ENCODE results near the gene MYBPC1. TPM values are rescaled to one million over a fixed set of nuclear protein-coding genes. Genes with fewer than 3 reads are reported as not detected.

MYBPC1 gene
- polyA plus RNA-seq, 3 donors, result 0.04 to 0.16 TPM; not detected in 1

DNA sequence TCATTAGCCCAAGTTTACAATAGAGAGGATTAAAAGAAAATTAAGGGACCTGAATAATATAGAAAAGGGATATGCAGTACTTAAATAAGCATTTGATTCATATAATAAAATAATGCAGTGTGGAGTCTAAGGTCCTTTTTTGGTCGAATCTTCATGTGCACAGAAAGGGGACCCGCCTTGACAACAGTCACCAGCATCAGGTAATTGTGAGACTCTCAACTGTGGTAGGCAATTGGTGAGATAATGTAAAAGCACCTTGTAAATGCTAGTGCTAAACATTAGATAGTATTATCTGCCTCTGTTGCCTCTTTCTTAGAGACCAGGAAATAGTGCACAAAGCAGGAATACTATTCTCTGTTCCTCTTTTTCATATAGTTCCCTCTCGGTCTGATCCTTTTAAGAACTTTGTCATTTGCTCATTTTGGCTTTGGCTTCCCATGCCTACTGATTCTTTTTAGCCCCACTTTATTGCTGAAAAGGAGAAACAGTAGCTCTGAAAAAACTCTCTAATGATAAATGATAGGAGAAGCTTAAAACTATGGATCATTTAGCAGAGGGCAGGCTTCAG is 120.2 kb downstream of the MYBPC1 start:
- Mint-ChIP-seq H3K27ac (peak overlapping the region in 1 of 7 donors; percentile 42), H3K9me3 (no peaks in the 10 kb centered on the region), H3K4me3 (no peak overlapping the region), H3K27me3 (ENCODE audit: low read depth in 3 of 3) (peaks cover 0 to 2% (median 0%) of the 10 kb centered on the region in 3 donors), H3K4me1 (peaks cover 37% of the 10 kb centered on the region), H3K36me3 (peaks cover 16% of the 10 kb centered on the region in 2 donors)
- Histone ChIP-seq H3K4me1 (ENCODE audit: control insufficient read depth in 1 of 2, insufficient read depth in 2 of 2, low read length in 2 of 2) (peaks cover 14 to 17% of the 10 kb centered on the region in 2 donors), H3K9me3 (replicated peaks in 1 of 2; ENCODE audit: control insufficient read depth in 1 of 2, insufficient read depth in 1 of 2, low read length in 2 of 2) (no peaks in the 10 kb centered on the region), H3K9ac (ENCODE audit: insufficient read depth, low read length, poor library complexity, severe bottlenecking) (no peak overlapping the region), H3K36me3 (replicated peaks in 1 of 2; ENCODE audit: control insufficient read depth in 1 of 2, insufficient read depth in 2 of 2, low read length in 2 of 2) (peaks cover 5 to 29% of the 10 kb centered on the region in 2 donors), H4K20me1 (ENCODE audit: insufficient read depth, low read length) (peaks cover 36% of the 10 kb centered on the region), H3K4me2 (replicated peaks; ENCODE audit: extremely low read depth, low read length, poor library complexity, severe bottlenecking) (no peak overlapping the region), H2AFZ (ENCODE audit: insufficient read depth, low read depth, low read length, poor library complexity, severe bottlenecking) (no peak overlapping the region), H3K4me3 (replicated peaks in 1 of 3; ENCODE audit: low read depth in 2 of 3, low read length in 3 of 3) (no peak overlapping the region), H3K79me2 (ENCODE audit: insufficient read depth, low read length) (peaks cover 69% of the 10 kb centered on the region), H3K27me3 (ENCODE audit: control insufficient read depth in 2 of 2, insufficient read depth in 2 of 2, low read length in 2 of 2) (no peaks in the 10 kb centered on the region), H3K27ac (ENCODE audit: low read depth in 1 of 2, low read length in 2 of 2) (peak overlapping the region in 1 of 2 donors; percentile 36)
- 47% methylated on average over 3 of the region's 3 CpGs for WGBS (ENCODE audit: insufficient coverage)
- TF ChIP-seq, protein P1, sequence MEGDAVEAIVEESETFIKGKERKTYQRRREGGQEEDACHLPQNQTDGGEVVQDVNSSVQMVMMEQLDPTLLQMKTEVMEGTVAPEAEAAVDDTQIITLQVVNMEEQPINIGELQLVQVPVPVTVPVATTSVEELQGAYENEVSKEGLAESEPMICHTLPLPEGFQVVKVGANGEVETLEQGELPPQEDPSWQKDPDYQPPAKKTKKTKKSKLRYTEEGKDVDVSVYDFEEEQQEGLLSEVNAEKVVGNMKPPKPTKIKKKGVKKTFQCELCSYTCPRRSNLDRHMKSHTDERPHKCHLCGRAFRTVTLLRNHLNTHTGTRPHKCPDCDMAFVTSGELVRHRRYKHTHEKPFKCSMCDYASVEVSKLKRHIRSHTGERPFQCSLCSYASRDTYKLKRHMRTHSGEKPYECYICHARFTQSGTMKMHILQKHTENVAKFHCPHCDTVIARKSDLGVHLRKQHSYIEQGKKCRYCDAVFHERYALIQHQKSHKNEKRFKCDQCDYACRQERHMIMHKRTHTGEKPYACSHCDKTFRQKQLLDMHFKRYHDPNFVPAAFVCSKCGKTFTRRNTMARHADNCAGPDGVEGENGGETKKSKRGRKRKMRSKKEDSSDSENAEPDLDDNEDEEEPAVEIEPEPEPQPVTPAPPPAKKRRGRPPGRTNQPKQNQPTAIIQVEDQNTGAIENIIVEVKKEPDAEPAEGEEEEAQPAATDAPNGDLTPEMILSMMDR (IDR thresholded peaks at IDR 0.05), result no peak
- DNase-seq, result peak; percentile 9 to 52 (median 25)
- intact Hi-C loops (cut with micrococcal nuclease), result no loop called here

DNA sequence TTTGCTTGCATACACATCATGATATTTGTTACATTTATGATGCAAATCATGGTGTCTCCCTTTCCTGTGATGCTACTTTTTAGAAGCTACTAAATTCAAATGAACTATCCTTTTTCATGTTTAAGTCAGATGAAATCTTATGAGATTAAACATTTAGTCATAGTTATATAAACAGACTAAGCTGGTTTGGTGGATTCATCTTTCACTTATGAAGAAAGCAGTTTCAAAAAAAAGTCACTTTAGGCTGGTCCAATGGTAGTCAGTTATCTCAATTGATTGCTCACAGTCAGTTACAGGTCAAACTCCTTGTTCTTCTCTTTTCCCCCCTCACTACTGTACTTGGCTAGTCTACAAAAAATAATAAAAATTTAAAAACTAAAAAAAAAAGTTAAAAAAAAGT is 124.8 kb downstream of the MYBPC1 start:
- intact Hi-C loops (cut with micrococcal nuclease), result no loop called here
- Mint-ChIP-seq H3K4me1 (peaks cover 14% of the 10 kb centered on the region), H3K27ac (no peak overlapping the region), H3K36me3 (peaks cover 29 to 41% of the 10 kb centered on the region in 2 donors), H3K4me3 (no peak overlapping the region), H3K9me3 (no peaks in the 10 kb centered on the region), H3K27me3 (ENCODE audit: low read depth in 3 of 3) (no peaks in the 10 kb centered on the region)
- Histone ChIP-seq H3K27me3 (ENCODE audit: control insufficient read depth in 2 of 2, insufficient read depth in 2 of 2, low read length in 2 of 2) (no peaks in the 10 kb centered on the region), H3K9me3 (replicated peaks in 1 of 2; ENCODE audit: control insufficient read depth in 1 of 2, insufficient read depth in 1 of 2, low read length in 2 of 2) (no peaks in the 10 kb centered on the region), H3K27ac (ENCODE audit: low read depth in 1 of 2, low read length in 2 of 2) (no peak overlapping the region), H3K4me2 (replicated peaks; ENCODE audit: extremely low read depth, low read length, poor library complexity, severe bottlenecking) (no peak overlapping the region), H2AFZ (ENCODE audit: insufficient read depth, low read depth, low read length, poor library complexity, severe bottlenecking) (no peak overlapping the region), H3K4me1 (ENCODE audit: control insufficient read depth in 1 of 2, insufficient read depth in 2 of 2, low read length in 2 of 2) (peaks cover 11 to 12% of the 10 kb centered on the region in 2 donors), H4K20me1 (ENCODE audit: insufficient read depth, low read length) (peaks cover 15% of the 10 kb centered on the region), H3K36me3 (replicated peaks in 1 of 2; ENCODE audit: control insufficient read depth in 1 of 2, insufficient read depth in 2 of 2, low read length in 2 of 2) (peaks cover 26 to 73% of the 10 kb centered on the region in 2 donors), H3K9ac (ENCODE audit: insufficient read depth, low read length, poor library complexity, severe bottlenecking) (no peak overlapping the region), H3K79me2 (ENCODE audit: insufficient read depth, low read length) (peaks cover 23% of the 10 kb centered on the region), H3K4me3 (replicated peaks in 1 of 3; ENCODE audit: low read depth in 2 of 3, low read length in 3 of 3) (no peak overlapping the region)
- TF ChIP-seq, protein P1 (IDR thresholded peaks at IDR 0.05), result no peak
- DNase-seq, result no peak
